ENCODE results near the gene ZNFX1. TPM values are rescaled to one million over a fixed set of nuclear protein-coding genes. Genes with fewer than 3 reads are reported as not detected.
A peak's percentile ranks its signal among the peaks of the same experiment; 100 is the strongest.

ZNFX1 gene
- total and polyA plus RNA-seq, 2 donors from 2014 or later: 8.0 to 44.0 TPM

GRCh38 chr20:49288784-49289696, 11.2 kb upstream of the ZNFX1 start:
- FAIRE-seq (no peak), DNase-seq (peak in 2 of 5 donors; percentile 49 to 62)
- no peak overlapping the region for H3K4me3 ChIP-seq (ENCODE audit: low read length in 3 of 3)
- H3K27me3 ChIP-seq (ENCODE audit: control insufficient read depth, insufficient read depth, low read length): no peaks in the 10 kb centered on the region
- H3K36me3 ChIP-seq (ENCODE audit: control insufficient read depth in 2 of 3, insufficient read depth in 3 of 3, low read length in 3 of 3): peaks cover 48 to 70% (median 58%) of the 10 kb centered on the region in 3 donors
- intact Hi-C loops (cut with DNase I): no loop called here
- H3K27ac ChIP-seq (ENCODE audit: low read depth in 2 of 2, low read length in 2 of 2): no peak overlapping the region
- peaks cover 6 to 26% (median 22%) of the 10 kb centered on the region in 3 donors for H3K9me3 ChIP-seq (ENCODE audit: control insufficient read depth in 2 of 3, insufficient read depth in 1 of 3, low read length in 3 of 3)
- TF ChIP-seq, protein P1, sequence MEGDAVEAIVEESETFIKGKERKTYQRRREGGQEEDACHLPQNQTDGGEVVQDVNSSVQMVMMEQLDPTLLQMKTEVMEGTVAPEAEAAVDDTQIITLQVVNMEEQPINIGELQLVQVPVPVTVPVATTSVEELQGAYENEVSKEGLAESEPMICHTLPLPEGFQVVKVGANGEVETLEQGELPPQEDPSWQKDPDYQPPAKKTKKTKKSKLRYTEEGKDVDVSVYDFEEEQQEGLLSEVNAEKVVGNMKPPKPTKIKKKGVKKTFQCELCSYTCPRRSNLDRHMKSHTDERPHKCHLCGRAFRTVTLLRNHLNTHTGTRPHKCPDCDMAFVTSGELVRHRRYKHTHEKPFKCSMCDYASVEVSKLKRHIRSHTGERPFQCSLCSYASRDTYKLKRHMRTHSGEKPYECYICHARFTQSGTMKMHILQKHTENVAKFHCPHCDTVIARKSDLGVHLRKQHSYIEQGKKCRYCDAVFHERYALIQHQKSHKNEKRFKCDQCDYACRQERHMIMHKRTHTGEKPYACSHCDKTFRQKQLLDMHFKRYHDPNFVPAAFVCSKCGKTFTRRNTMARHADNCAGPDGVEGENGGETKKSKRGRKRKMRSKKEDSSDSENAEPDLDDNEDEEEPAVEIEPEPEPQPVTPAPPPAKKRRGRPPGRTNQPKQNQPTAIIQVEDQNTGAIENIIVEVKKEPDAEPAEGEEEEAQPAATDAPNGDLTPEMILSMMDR (IDR thresholded peaks at IDR 0.05; ENCODE audit: borderline replicate concordance, extremely low read depth, insufficient read depth): no peak
- H3K4me1 ChIP-seq (ENCODE audit: control insufficient read depth in 2 of 3, insufficient read depth in 2 of 3, low read depth in 1 of 3, low read length in 3 of 3): peaks cover 0 to 3% (median 0%) of the 10 kb centered on the region in 3 donors
- no peak overlapping the region for H3K9ac ChIP-seq (ENCODE audit: low read length in 3 of 3)

DNA sequence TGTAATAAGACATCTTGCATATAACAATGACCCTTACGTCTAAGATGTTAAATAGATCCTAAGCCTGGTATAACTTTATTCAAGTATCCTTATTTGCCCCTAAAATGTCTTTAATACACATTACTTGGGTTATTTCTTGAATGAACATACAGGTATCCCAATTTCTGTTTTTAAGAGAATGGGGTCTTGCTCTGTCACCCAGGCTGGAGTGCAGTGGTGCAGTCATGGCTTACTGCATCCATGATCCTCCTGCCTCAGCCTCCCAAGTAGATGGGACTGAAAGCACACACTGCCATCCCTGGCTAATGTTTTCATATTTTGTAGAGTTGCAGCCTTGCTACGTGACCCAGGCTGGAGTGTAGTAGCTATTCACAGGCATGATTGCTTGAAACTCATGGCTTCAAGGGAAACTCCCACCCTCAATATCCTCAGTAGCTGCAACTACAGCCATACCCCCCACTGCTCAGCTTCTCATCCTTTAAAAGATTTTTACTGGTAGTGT, 10.4 kb upstream of the ZNFX1 start:
- H3K36me3 ChIP-seq (ENCODE audit: control insufficient read depth in 2 of 3, insufficient read depth in 3 of 3, low read length in 3 of 3): peaks cover 52 to 77% (median 65%) of the 10 kb centered on the region in 3 donors

DNA sequence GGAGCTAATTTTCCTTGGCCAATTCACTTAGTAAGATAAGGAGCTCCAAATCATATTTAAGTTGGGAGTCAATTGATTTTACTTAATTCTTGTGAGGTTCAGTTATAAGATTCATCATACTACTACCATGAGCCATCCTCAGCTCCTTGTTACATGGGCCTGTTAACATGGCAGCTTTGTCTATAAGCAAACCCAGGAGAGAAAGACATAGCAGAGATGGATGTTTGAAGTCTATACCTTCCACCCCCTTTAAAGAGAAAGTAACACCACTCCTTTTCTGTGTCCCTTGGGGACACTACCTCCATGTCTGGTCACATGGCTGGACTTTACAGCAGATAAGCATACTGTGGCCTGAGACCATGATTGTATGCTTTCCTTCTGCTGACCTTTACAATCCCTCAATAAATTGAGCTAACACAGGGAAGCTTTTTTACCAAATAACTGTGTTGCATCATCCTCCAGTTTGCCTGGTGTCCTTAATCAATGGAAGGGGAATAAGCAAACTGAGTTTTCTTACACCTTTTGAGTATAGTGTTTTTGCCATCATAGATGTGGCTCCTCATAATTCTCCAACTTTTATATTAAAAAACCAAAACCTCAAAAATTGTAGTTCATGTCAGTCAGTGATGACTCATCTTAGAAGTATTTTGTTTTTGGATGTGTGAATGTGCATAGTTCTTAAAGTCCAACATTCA, 9.8 kb upstream of the ZNFX1 start:
- DNase-seq: no peak
- H3K36me3 ChIP-seq (ENCODE audit: control insufficient read depth in 2 of 3, insufficient read depth in 3 of 3, low read length in 3 of 3): peaks cover 58 to 83% (median 68%) of the 10 kb centered on the region in 3 donors
- H3K4me3 ChIP-seq (ENCODE audit: low read length in 3 of 3): no peak overlapping the region
- no peaks in the 10 kb centered on the region for H3K27me3 ChIP-seq (ENCODE audit: control insufficient read depth, insufficient read depth, low read length)
- H3K9me3 ChIP-seq (ENCODE audit: control insufficient read depth in 2 of 3, insufficient read depth in 1 of 3, low read length in 3 of 3): peaks cover 8 to 33% (median 22%) of the 10 kb centered on the region in 3 donors
- FAIRE-seq: no peak
- H3K9ac ChIP-seq (ENCODE audit: low read length in 3 of 3): no peak overlapping the region
- no peak overlapping the region for H3K27ac ChIP-seq (ENCODE audit: low read depth in 2 of 2, low read length in 2 of 2)
- peaks cover 0 to 4% (median 0%) of the 10 kb centered on the region in 3 donors for H3K4me1 ChIP-seq (ENCODE audit: control insufficient read depth in 2 of 3, insufficient read depth in 2 of 3, low read depth in 1 of 3, low read length in 3 of 3)
- intact Hi-C loops (cut with DNase I): no loop called here
- TF ChIP-seq, protein P1 (IDR thresholded peaks at IDR 0.05; ENCODE audit: borderline replicate concordance, extremely low read depth, insufficient read depth): no peak

More for the DNA sequence above, 10.4 kb upstream of the ZNFX1 start:
- Histone ChIP-seq H3K4me3 (ENCODE audit: low read length in 3 of 3) (no peak overlapping the region), H3K4me1 (ENCODE audit: control insufficient read depth in 2 of 3, insufficient read depth in 2 of 3, low read depth in 1 of 3, low read length in 3 of 3) (peaks cover 0 to 3% (median 0%) of the 10 kb centered on the region in 3 donors), H3K27ac (ENCODE audit: low read depth in 2 of 2, low read length in 2 of 2) (no peak overlapping the region), H3K9me3 (ENCODE audit: control insufficient read depth in 2 of 3, insufficient read depth in 1 of 3, low read length in 3 of 3) (peaks cover 6 to 27% (median 22%) of the 10 kb centered on the region in 3 donors), H3K9ac (ENCODE audit: low read length in 3 of 3) (no peak overlapping the region), H3K27me3 (ENCODE audit: control insufficient read depth, insufficient read depth, low read length) (no peaks in the 10 kb centered on the region)
- FAIRE-seq (no peak), DNase-seq (no peak)
- TF ChIP-seq, protein P1 (IDR thresholded peaks at IDR 0.05; ENCODE audit: borderline replicate concordance, extremely low read depth, insufficient read depth): no peak
- intact Hi-C loops (cut with DNase I): no loop called here
